Measurements from ENCODE around the gene VWF.

VWF gene

GRCh38 chr12:5997260-5997659 is 127.2 kb downstream of the VWF start:
- Histone ChIP-seq H2AFZ (ENCODE audit: low read depth, low read length) (no peak overlapping the region), H3K9ac (ENCODE audit: low read length) (no peak overlapping the region), H3K27ac (ENCODE audit: low read length) (no peak overlapping the region), H3K4me3 (ENCODE audit: low read length) (no peak overlapping the region), H3K9me3 (ENCODE audit: insufficient read depth, low read length) (no peaks in the 10 kb centered on the region), H3K79me2 (ENCODE audit: low read length) (no peaks in the 10 kb centered on the region), H3K4me1 (ENCODE audit: low read length) (no peaks in the 10 kb centered on the region), H3K27me3 (ENCODE audit: low read depth, low read length) (peaks cover 18% of the 10 kb centered on the region), H4K20me1 (ENCODE audit: insufficient read depth, low read length) (no peaks in the 10 kb centered on the region), H3K36me3 (replicated peaks; ENCODE audit: low read depth, low read length) (no peaks in the 10 kb centered on the region), H3K4me2 (ENCODE audit: low read length) (no peak overlapping the region)
- TF ChIP-seq EZH2phosphoT487 (IDR thresholded peaks at IDR 0.05; ENCODE audit: low read depth): no peak
- TF ChIP-seq CTCF (IDR thresholded peaks at IDR 0.05; ENCODE audit: low read depth, low read length): no peak

GRCh38 chr12:5996459-5996858 is 128.0 kb downstream of the VWF start:
- Histone ChIP-seq H3K9ac (ENCODE audit: low read length) (no peak overlapping the region), H3K79me2 (ENCODE audit: low read length) (no peaks in the 10 kb centered on the region), H3K9me3 (ENCODE audit: insufficient read depth, low read length) (no peaks in the 10 kb centered on the region), H3K36me3 (replicated peaks; ENCODE audit: low read depth, low read length) (no peaks in the 10 kb centered on the region), H3K4me3 (ENCODE audit: low read length) (no peak overlapping the region), H3K27ac (ENCODE audit: low read length) (no peak overlapping the region), H3K4me2 (ENCODE audit: low read length) (no peak overlapping the region), H4K20me1 (ENCODE audit: insufficient read depth, low read length) (no peaks in the 10 kb centered on the region), H3K4me1 (ENCODE audit: low read length) (no peaks in the 10 kb centered on the region), H3K27me3 (ENCODE audit: low read depth, low read length) (peaks cover 24% of the 10 kb centered on the region), H2AFZ (ENCODE audit: low read depth, low read length) (no peak overlapping the region)
- no peak for TF ChIP-seq EZH2phosphoT487 (IDR thresholded peaks at IDR 0.05; ENCODE audit: low read depth)
- TF ChIP-seq CTCF (IDR thresholded peaks at IDR 0.05; ENCODE audit: low read depth, low read length): no peak

DNA sequence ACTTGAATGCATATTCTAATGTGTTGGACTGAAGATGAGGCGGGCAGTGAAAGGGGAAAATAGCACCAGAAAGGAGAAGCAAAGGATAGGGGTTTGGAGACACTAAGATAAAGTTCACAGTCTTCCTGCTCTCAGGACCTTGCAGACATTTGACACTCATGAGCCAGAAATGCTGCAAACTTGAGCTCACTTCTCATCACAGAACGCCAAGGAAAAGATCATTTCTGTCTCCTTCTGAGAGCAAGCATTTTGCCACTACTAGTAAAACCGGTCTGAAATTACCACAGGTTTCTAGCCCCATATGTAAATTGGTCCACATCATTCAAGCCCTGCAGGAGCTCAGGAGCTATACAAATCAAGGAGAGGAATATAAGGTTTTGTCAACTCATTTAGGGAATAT is 134.8 kb downstream of the VWF start:
- Histone ChIP-seq H3K27ac (ENCODE audit: low read length) (no peak overlapping the region), H3K4me3 (ENCODE audit: low read length) (no peak overlapping the region), H4K20me1 (ENCODE audit: insufficient read depth, low read length) (no peaks in the 10 kb centered on the region), H3K9ac (ENCODE audit: low read length) (no peak overlapping the region), H3K36me3 (replicated peaks; ENCODE audit: low read depth, low read length) (no peaks in the 10 kb centered on the region), H2AFZ (ENCODE audit: low read depth, low read length) (no peak overlapping the region), H3K27me3 (ENCODE audit: low read depth, low read length) (peaks cover 32% of the 10 kb centered on the region), H3K4me1 (ENCODE audit: low read length) (no peaks in the 10 kb centered on the region), H3K9me3 (ENCODE audit: insufficient read depth, low read length) (no peaks in the 10 kb centered on the region), H3K79me2 (ENCODE audit: low read length) (no peaks in the 10 kb centered on the region), H3K4me2 (ENCODE audit: low read length) (no peak overlapping the region)
- TF ChIP-seq CTCF (IDR thresholded peaks at IDR 0.05; ENCODE audit: low read depth, low read length) (no peak), EZH2phosphoT487 (IDR thresholded peaks at IDR 0.05; ENCODE audit: low read depth) (no peak)

DNA sequence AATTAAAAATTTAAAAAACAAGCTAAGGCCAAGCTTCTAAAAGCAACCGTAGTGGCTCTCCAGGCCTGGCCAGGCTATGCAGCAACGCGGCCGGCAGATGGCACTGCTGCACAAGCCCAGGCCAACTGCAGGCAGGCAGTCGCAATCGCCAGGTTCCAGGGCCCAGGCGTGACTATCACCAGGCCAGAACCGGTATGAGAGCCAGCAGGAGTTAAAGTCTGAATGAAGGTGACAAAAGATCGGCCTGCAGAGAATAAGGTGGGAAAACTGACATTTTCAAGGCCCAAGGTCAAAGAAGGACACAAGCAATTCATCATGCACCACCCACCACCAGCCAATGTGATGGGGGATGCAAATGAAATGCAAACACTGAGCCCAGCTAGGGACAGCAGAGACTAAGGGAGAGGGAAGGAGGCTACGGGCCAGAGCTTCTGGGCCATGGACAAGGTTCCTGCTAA is 135.8 kb downstream of the VWF start:
- no peaks in the 10 kb centered on the region for H3K4me1 ChIP-seq (ENCODE audit: low read length)
- H4K20me1 ChIP-seq (ENCODE audit: insufficient read depth, low read length): no peaks in the 10 kb centered on the region
- peak overlapping the region; percentile 24; the same call in 1 of the 2 replicates for H3K4me2 ChIP-seq (ENCODE audit: low read length)
- no peaks in the 10 kb centered on the region for H3K36me3 ChIP-seq (replicated peaks; ENCODE audit: low read depth, low read length)
- no peak overlapping the region for H3K9ac ChIP-seq (ENCODE audit: low read length)
- no peak overlapping the region for H3K27ac ChIP-seq (ENCODE audit: low read length)
- no peaks in the 10 kb centered on the region for H3K9me3 ChIP-seq (ENCODE audit: insufficient read depth, low read length)
- H2AFZ ChIP-seq (ENCODE audit: low read depth, low read length): no peak overlapping the region
- TF ChIP-seq CTCF (IDR thresholded peaks at IDR 0.05; ENCODE audit: low read depth, low read length): peak; percentile 89
- TF ChIP-seq EZH2phosphoT487 (IDR thresholded peaks at IDR 0.05; ENCODE audit: low read depth): no peak
- H3K79me2 ChIP-seq (ENCODE audit: low read length): no peaks in the 10 kb centered on the region
- peaks cover 30% of the 10 kb centered on the region for H3K27me3 ChIP-seq (ENCODE audit: low read depth, low read length)
- no peak overlapping the region for H3K4me3 ChIP-seq (ENCODE audit: low read length)
